ENCODE measurements around the gene MTHFD1L.
"Not testable (repeated sequence)": the region's sequence is repeated elsewhere in the genome, so short reads cannot be mapped to it uniquely, and the experiment has no call there.

MTHFD1L gene

DNA sequence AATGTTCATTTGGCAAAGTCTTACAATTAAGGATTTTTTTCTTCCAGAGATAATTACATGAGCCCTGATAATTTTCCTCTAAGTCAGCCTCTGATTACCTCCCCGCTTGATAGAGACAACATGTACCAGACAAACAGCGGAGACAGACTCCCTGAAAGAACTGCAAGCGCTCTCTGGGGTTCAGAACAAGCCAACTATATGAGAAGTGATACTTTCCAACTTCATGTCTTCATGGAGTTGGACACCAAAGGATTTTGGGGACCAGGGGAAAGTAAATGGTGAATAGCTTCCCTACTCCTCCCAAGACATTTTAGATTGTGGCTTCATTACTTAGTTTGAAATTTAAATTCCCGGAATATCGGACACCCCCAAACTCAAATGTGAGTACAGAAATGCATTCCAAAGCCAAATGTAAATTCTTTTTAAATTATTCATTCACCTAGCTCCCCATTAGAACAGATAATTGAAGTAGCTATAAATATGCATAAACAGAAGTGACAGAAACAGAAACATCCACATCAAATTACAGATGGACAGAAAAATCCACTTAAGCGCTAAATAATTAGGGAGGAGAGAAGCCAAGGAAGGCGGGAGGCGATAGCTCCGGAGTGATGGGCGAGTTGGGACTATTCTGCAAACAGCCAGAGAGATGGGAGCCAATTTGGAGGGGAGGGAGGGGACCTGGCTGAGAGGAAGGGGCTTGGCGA, 244.5 kb downstream of the MTHFD1L start:
- Mint-ChIP-seq H3K27ac (no peak overlapping the region), H3K36me3 (no peaks in the 10 kb centered on the region), H3K4me3 (no peak overlapping the region), H3K9me3 (no peaks in the 10 kb centered on the region), H3K4me1 (no peaks in the 10 kb centered on the region), H3K27me3 (peaks cover 19% of the 10 kb centered on the region)
- ATAC-seq = no peak

GRCh38 chr6:151110576-151110905, 245.0 kb downstream of the MTHFD1L start:
- Mint-ChIP-seq H3K4me1 (no peaks in the 10 kb centered on the region), H3K27ac (no peak overlapping the region), H3K27me3 (peaks cover 19% of the 10 kb centered on the region), H3K9me3 (no peaks in the 10 kb centered on the region), H3K4me3 (no peak overlapping the region), H3K36me3 (no peaks in the 10 kb centered on the region)
- ATAC-seq = no peak

DNA sequence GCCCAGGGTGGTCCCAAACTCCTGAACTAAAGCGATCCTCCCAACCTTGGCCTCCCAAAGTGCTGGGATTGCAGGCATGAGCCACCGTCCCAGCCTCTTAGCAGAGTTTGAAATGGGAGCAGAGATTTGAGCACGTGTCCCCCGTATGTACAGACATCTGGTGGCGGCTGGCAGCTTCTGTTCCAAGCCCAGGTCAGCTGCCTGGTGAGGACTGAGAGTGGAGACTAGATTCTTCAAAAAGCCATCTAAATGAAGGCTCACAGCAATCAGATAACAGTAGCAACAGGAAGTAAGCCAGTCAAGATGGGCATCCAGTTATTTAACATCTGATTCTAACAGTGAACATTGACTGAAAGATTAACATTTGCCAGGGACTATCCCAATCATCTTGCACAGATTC, 246.2 kb downstream of the MTHFD1L start:
- Mint-ChIP-seq H3K4me3 (no peak overlapping the region), H3K4me1 (no peaks in the 10 kb centered on the region)

GRCh38 chr6:151112130-151112529, 246.6 kb downstream of the MTHFD1L start:
- Mint-ChIP-seq H3K27ac (no peak overlapping the region), H3K9me3 (no peaks in the 10 kb centered on the region), H3K36me3 (no peaks in the 10 kb centered on the region), H3K4me3 (no peak overlapping the region), H3K4me1 (no peaks in the 10 kb centered on the region), H3K27me3 (peaks cover 19% of the 10 kb centered on the region)
- no peak for ATAC-seq

More for the DNA sequence above, 246.2 kb downstream of the MTHFD1L start:
- no peak overlapping the region for H3K27ac Mint-ChIP-seq
- H3K9me3 Mint-ChIP-seq = no peaks in the 10 kb centered on the region
- ATAC-seq = no peak
- H3K36me3 Mint-ChIP-seq = no peaks in the 10 kb centered on the region
- peaks cover 19% of the 10 kb centered on the region for H3K27me3 Mint-ChIP-seq

DNA sequence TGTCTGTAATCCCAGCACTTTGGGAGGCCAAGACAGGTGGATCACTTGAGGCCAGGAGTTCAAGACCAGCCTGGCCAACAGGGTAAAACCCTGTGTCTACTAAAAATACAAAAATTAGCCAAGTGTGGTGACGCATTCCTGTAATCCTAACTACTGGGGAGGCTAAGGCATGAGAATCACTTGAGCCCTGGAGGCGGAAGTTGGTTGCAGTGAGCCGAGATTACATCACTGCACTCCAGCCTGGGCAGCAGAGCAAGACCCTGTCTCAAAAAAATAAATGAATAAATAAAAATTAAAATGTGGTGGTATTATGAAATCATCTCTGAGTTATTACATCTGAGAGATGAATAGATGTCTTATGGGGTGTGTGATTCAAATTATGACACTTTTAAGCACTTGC, 247.4 kb downstream of the MTHFD1L start:
- H3K27me3 Mint-ChIP-seq = peaks cover 19% of the 10 kb centered on the region
- not testable (repeated sequence) for H3K9me3 Mint-ChIP-seq, H3K27ac Mint-ChIP-seq, H3K4me1 Mint-ChIP-seq, ATAC-seq, H3K4me3 Mint-ChIP-seq, H3K36me3 Mint-ChIP-seq

GRCh38 chr6:151113641-151114040, 248.1 kb downstream of the MTHFD1L start:
- no peak for ATAC-seq
- H3K27ac Mint-ChIP-seq = no peak overlapping the region
- no peak overlapping the region for H3K4me3 Mint-ChIP-seq
- no peaks in the 10 kb centered on the region for H3K9me3 Mint-ChIP-seq
- H3K27me3 Mint-ChIP-seq = peaks cover 19% of the 10 kb centered on the region
- no peaks in the 10 kb centered on the region for H3K36me3 Mint-ChIP-seq
- no peaks in the 10 kb centered on the region for H3K4me1 Mint-ChIP-seq

DNA sequence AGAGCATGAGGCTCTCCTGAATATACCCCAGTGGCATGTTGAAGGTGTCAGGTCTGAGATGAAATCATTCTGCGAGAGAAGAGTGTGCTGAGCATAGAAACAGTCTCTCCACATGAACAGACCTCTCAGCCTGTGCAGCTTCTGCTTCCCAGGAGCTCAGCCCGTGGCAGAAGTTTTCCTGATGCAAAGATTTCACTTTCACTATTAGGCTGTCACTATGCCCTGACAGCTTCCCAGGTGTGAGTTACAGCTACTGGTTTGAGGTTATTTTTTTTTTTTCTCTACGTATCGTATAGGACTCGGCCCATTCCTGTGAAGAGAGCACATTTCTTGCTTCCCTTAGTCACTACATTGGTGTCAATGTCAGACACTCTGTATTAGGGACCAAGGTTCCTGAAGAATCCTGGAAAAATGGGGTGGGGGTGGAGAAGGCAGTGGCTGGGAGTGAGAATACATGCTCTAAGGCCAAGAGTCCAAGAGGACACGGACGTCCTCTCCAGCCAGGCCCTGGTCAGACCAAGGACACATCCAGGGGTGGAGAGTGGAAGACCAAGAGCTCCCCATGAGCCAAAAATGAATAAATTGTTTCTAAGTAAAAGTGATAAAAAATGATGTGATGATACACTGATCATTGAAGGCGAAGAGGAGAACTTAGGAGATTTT, 253.1 kb downstream of the MTHFD1L start:
- no peak overlapping the region for H3K27ac Mint-ChIP-seq
- H3K4me3 Mint-ChIP-seq = no peak overlapping the region
- H3K27me3 Mint-ChIP-seq = peaks cover under 1% of the 10 kb centered on the region
- H3K4me1 Mint-ChIP-seq = no peaks in the 10 kb centered on the region
- no peak for ATAC-seq
- no peaks in the 10 kb centered on the region for H3K9me3 Mint-ChIP-seq
- H3K36me3 Mint-ChIP-seq = no peaks in the 10 kb centered on the region

DNA sequence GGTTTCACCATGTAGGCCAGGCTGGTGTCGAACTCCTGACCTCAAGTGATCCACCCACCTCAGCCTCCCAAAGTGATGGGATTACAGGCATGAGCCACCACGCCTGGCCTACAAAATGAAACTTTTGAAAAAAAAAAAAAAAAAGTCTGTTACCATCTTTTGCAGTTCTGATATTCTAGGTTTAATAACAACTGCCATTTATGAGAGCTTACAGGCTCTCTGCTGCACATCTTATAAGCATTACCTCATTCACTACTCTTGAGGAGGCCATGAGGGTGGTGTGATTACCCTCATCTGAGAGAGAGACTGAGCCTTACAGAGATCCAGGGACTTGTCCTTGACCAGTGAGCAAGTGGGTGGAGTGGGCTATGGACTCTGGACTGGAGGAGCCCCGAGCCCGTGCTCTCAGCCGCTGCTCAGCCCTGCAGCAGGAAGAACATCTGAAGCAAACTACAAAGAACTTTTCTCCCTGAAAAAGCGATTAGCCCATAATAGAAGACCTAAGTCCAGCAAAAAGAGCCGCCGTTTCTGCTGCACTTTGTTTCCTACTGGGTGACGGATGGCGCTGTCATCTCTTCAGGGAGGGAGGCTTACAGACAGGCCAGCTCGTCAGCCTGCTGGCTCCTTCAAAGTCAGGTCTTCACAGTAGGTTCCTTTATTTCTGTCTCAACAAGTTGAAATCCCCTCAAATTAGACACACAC, 254.5 kb downstream of the MTHFD1L start:
- Mint-ChIP-seq H3K4me3 (no peak overlapping the region), H3K27ac (no peak overlapping the region)
- ATAC-seq = no peak

GRCh38 chr6:151121900-151122299, 256.4 kb downstream of the MTHFD1L start:
- no peak overlapping the region for H3K4me3 Mint-ChIP-seq
- ATAC-seq = no peak
- H3K27ac Mint-ChIP-seq = no peak overlapping the region
- H3K9me3 Mint-ChIP-seq = peaks cover under 1% of the 10 kb centered on the region
- H3K27me3 Mint-ChIP-seq = no peaks in the 10 kb centered on the region
- H3K36me3 Mint-ChIP-seq = no peaks in the 10 kb centered on the region
- no peaks in the 10 kb centered on the region for H3K4me1 Mint-ChIP-seq

More for the DNA sequence above, 254.5 kb downstream of the MTHFD1L start:
- H3K27me3 Mint-ChIP-seq = no peaks in the 10 kb centered on the region
- H3K9me3 Mint-ChIP-seq = no peaks in the 10 kb centered on the region
- no peaks in the 10 kb centered on the region for H3K36me3 Mint-ChIP-seq
- H3K4me1 Mint-ChIP-seq = no peaks in the 10 kb centered on the region

GRCh38 chr6:151123641-151124040, 258.1 kb downstream of the MTHFD1L start:
- not testable (repeated sequence) for H3K4me1 Mint-ChIP-seq, H3K36me3 Mint-ChIP-seq, ATAC-seq, H3K9me3 Mint-ChIP-seq, H3K27ac Mint-ChIP-seq, H3K27me3 Mint-ChIP-seq, H3K4me3 Mint-ChIP-seq

- not testable (repeated sequence) for H3K27me3 Mint-ChIP-seq, H3K36me3 Mint-ChIP-seq, H3K27ac Mint-ChIP-seq, H3K4me1 Mint-ChIP-seq, H3K4me3 Mint-ChIP-seq, ATAC-seq, H3K9me3 Mint-ChIP-seq
Observed at GRCh38 chr6:151125242-151125641, 259.7 kb downstream of the MTHFD1L start.

GRCh38 chr6:151125651-151126416, 260.3 kb downstream of the MTHFD1L start:
- not testable (repeated sequence) for H3K9me3 Mint-ChIP-seq, H3K27ac Mint-ChIP-seq, H3K4me3 Mint-ChIP-seq, H3K36me3 Mint-ChIP-seq, H3K27me3 Mint-ChIP-seq, ATAC-seq
- H3K4me1 Mint-ChIP-seq = peaks cover 10% of the 10 kb centered on the region

DNA sequence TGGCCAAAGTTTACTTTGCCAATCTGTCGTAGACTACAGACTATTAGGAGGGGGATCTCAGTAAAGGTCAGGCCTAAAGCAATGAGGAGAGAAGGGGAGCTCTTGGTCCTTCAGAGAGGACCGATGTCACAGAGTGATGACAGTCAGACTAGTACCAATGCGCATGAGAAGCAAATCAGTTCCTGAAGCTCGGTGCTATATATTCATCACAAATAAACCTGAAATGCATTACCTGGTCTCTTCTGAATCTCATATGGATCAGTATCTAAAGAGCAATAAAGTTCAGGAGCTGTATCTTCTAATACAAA, 260.9 kb downstream of the MTHFD1L start:
- H3K36me3 Mint-ChIP-seq, H3K9me3 Mint-ChIP-seq, H3K4me3 Mint-ChIP-seq, H3K27ac Mint-ChIP-seq, ATAC-seq, H3K27me3 Mint-ChIP-seq: not testable (repeated sequence)
- peaks cover 10% of the 10 kb centered on the region for H3K4me1 Mint-ChIP-seq

- not testable (repeated sequence) for H3K27ac Mint-ChIP-seq, H3K27me3 Mint-ChIP-seq, H3K4me3 Mint-ChIP-seq, H3K36me3 Mint-ChIP-seq, ATAC-seq, H3K9me3 Mint-ChIP-seq
- peaks cover 10% of the 10 kb centered on the region for H3K4me1 Mint-ChIP-seq
Observed at GRCh38 chr6:151127133-151127798, 261.8 kb downstream of the MTHFD1L start.

- Mint-ChIP-seq H3K4me3 (no peak overlapping the region), H3K27ac (no peak overlapping the region), H3K36me3 (peaks cover 1% of the 10 kb centered on the region), H3K27me3 (peaks cover 3% of the 10 kb centered on the region), H3K4me1 (peaks cover 10% of the 10 kb centered on the region), H3K9me3 (peaks cover 8% of the 10 kb centered on the region)
- no peak for ATAC-seq
Observed at GRCh38 chr6:151128763-151129370, 263.4 kb downstream of the MTHFD1L start.
